Lower leg skin (tissue), 3 donors: Measurements from ENCODE around the gene AKAP12.

ENCODE experiments used
- POLR2A ChIP-seq, 2 donors: fragments of 450-650 bp; IDR thresholded peaks; one replicate each; pipeline ENCODE4 v1.6.1; 2016 to 2017; ENCODE audit warnings: antibody characterized with exemption in 2 of 2, mild to moderate bottlenecking in 1 of 2, moderate library complexity in 1 of 2
- TF ChIP-seq, protein P1 (sequence below), 3 donors: fragments of 450-650 bp; IDR thresholded peaks; one replicate each; pipeline ENCODE4 v1.5.1; 2016; ENCODE audit warnings: antibody characterized with exemption in 3 of 3, mild to moderate bottlenecking in 3 of 3, moderate library complexity in 2 of 3

DNA sequence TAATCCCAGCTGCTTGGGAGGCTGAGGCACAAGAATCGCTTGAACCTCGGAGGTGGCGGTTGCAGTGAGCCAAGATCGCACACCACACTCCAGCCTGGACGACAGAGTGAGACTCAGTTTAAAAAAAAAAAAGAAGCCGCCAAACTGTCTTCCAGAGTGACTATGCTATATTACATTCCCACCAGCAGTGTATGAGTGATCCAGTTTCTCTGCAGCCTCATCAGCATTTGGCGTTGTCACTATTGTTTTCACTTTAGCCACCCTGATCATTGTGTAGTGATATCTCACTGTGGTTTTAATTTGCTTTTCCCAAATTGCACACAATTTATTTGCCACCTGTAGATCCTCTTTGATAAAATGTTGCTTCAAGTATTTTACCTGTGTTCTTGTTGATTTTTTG is 6.0 kb upstream of the AKAP12 start:
- TF ChIP-seq POLR2A (IDR thresholded peaks at IDR 0.05), result no peak
- TF ChIP-seq, protein P1, sequence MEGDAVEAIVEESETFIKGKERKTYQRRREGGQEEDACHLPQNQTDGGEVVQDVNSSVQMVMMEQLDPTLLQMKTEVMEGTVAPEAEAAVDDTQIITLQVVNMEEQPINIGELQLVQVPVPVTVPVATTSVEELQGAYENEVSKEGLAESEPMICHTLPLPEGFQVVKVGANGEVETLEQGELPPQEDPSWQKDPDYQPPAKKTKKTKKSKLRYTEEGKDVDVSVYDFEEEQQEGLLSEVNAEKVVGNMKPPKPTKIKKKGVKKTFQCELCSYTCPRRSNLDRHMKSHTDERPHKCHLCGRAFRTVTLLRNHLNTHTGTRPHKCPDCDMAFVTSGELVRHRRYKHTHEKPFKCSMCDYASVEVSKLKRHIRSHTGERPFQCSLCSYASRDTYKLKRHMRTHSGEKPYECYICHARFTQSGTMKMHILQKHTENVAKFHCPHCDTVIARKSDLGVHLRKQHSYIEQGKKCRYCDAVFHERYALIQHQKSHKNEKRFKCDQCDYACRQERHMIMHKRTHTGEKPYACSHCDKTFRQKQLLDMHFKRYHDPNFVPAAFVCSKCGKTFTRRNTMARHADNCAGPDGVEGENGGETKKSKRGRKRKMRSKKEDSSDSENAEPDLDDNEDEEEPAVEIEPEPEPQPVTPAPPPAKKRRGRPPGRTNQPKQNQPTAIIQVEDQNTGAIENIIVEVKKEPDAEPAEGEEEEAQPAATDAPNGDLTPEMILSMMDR (IDR thresholded peaks at IDR 0.05), result no peak
